ENCODE measurements around the gene CYREN.

Gene CYREN

DNA sequence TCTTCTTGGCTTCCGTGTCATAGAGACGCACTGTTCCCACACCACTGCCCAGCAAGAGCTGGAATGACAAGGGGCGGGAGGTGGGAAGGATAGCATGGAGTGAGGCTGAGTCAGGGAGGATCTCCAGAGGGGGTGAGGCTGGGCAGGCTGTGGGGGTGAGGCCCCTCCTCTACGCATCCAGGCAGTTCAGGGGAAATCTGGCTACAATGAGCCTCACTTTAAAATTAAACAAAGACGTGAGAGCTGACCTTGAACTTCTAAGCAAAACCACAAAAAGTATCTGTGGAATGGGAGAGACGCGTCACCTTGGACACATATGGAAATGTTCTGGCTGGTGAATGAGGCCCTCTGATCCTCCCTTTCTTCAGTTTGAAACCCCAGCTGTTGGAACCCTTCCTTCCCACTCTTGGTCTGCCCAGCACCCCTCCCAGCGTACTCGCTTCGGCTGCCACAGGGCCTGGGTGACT lies 23.1 kb upstream of the CYREN start:
- Histone ChIP-seq H3K9me3 (ENCODE audit: low read depth, low read length) (no peaks in the 10 kb centered on the region), H3K27ac (0 out of 2 replicates have a peak overlapping the region, but pooled peaks have one; percentile 11), H3K9ac (ENCODE audit: insufficient read length) (no peak overlapping the region), H3K36me3 (ENCODE audit: insufficient read depth, low read length) (peaks cover 5% of the 10 kb centered on the region; the same call in 1 of the 2 replicates), H3K4me3 (no peak overlapping the region)
- TF ChIP-seq POLR2AphosphoS5 (IDR thresholded peaks at IDR 0.05; ENCODE audit: borderline replicate concordance, low read depth, low read length) (no peak), FOXP2 (optimal IDR thresholded peaks at IDR 0.05; ENCODE audit: control extremely low read depth, extremely low read length, insufficient read depth) (no peak), EZH2 (IDR thresholded peaks at IDR 0.05) (no peak)
- DNase-seq (ENCODE audit: low read depth, low spot score) = no peak

DNA sequence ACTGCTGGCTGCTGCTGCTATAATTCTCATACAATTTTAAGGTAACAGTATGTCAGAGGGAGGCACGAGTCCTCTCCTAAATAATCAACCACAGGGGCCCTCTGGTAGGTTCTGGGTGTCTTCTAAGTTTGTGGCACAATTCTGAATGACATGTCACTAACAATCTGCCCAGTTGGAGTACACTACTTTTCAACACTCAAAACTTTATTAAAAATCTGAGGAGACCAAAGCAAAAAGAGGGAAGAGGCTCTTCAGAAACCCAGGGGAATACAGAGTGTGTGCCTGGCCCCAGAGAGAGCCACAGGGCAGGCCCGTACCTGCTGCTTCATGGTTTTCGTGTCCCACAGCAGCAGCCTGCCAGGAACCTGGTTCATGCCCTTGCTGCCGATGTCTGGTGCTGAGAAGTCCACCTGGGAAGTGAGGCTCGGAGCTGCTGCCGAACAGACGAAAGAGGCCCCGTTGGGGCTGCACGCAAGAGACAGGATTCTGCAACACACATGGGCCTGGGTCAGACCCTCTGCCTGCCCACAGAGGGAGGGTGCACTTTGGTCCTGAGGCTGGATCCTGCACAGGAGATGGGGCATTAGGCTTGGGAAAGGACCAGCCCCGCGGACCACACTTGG lies 22.5 kb upstream of the CYREN start:
- TF ChIP-seq POLR2AphosphoS5 (IDR thresholded peaks at IDR 0.05; ENCODE audit: borderline replicate concordance, low read depth, low read length) (no peak), FOXP2 (optimal IDR thresholded peaks at IDR 0.05; ENCODE audit: control extremely low read depth, extremely low read length, insufficient read depth) (no peak), EZH2 (IDR thresholded peaks at IDR 0.05) (no peak)
- no peaks in the 10 kb centered on the region for H3K9me3 ChIP-seq (ENCODE audit: low read depth, low read length)
- no peak overlapping the region for H3K4me3 ChIP-seq
- H3K27ac ChIP-seq = no peak overlapping the region
- no peak for DNase-seq (ENCODE audit: low read depth, low spot score)
- H3K36me3 ChIP-seq (ENCODE audit: insufficient read depth, low read length) = peaks cover 9% of the 10 kb centered on the region; the same call in 1 of the 2 replicates
- no peak overlapping the region for H3K9ac ChIP-seq (ENCODE audit: insufficient read length)

DNA sequence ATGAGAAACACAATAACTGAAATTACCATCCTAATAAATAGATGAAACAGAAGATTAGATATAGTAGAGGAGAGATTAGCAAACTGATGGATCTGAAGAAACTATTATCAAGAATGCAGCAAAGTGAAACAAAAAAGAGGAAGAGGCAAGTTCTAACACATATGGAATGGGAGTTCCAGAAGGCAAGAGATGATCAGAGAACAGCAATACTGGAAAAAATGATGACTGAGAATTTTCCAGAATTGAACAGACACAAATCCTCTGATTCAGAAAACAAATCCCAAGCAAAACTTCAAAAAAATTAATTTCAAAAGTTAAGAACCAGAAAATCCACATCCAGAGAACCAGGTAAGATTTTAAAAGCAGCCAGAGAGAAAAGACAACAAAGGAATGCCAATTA lies 20.2 kb upstream of the CYREN start:
- Histone ChIP-seq H3K27ac (peak overlapping the region; percentile 97), H3K9me3 (ENCODE audit: low read depth, low read length) (no peaks in the 10 kb centered on the region), H3K9ac (ENCODE audit: insufficient read length) (peak overlapping the region; percentile 27), H3K4me3 (no peak overlapping the region), H3K36me3 (ENCODE audit: insufficient read depth, low read length) (peaks cover 10% of the 10 kb centered on the region; the same call in 1 of the 2 replicates)
- TF ChIP-seq EZH2 (IDR thresholded peaks at IDR 0.05) (no peak), POLR2AphosphoS5 (IDR thresholded peaks at IDR 0.05; ENCODE audit: borderline replicate concordance, low read depth, low read length) (no peak), FOXP2 (optimal IDR thresholded peaks at IDR 0.05; ENCODE audit: control extremely low read depth, extremely low read length, insufficient read depth) (no peak)
- no peak for DNase-seq (ENCODE audit: low read depth, low spot score)

DNA sequence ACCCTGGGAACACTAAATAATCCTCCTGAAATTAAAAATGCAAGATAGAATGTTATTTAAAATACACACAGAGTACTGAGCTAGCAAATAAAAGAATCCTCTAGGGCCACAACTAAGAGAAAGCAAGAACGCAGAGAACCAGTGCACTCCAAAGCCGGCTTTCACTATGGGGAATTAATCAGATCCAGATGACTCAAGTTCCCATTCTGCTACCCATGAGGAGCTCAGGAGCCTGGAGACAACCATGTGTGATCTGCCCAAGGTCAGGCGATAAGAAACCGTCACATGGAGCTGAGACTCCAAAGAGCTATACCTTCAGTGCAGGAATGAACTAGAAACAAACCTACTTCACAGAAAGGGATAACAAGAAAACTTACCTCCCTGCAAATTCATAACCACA lies 19.5 kb upstream of the CYREN start:
- Histone ChIP-seq H3K9ac (ENCODE audit: insufficient read length) (peak overlapping the region; percentile 27), H3K9me3 (ENCODE audit: low read depth, low read length) (no peaks in the 10 kb centered on the region), H3K36me3 (ENCODE audit: insufficient read depth, low read length) (peaks cover 16% of the 10 kb centered on the region; the same call in 1 of the 2 replicates), H3K4me3 (peak overlapping the region; percentile 71), H3K27ac (peak overlapping the region; percentile 97)
- TF ChIP-seq EZH2 (IDR thresholded peaks at IDR 0.05) = no peak
- no peak for TF ChIP-seq POLR2AphosphoS5 (IDR thresholded peaks at IDR 0.05; ENCODE audit: borderline replicate concordance, low read depth, low read length)
- no peak for TF ChIP-seq FOXP2 (optimal IDR thresholded peaks at IDR 0.05; ENCODE audit: control extremely low read depth, extremely low read length, insufficient read depth)
- DNase-seq (ENCODE audit: low read depth, low spot score) = peak; percentile 75

DNA sequence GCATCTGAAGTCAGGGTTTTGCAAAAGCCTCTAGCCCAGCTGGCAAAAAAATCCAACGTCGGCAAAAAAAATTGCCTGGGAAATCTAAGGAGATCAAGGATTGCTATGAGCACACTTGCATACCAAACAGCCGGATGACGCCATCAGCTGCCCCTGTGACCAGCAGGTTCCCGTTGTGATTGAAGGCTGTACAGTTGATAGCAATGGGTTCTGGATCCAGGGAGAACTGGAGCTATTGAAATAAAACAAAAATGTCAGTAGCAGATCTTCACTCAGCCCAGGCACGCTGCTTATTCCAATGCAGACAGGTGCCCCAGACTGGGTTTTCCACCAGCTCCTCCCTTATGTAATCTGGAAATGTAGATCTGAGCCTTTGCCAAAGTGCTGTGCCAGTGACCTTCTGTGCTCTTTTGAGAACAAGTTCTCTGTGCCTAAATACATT lies 18.7 kb upstream of the CYREN start:
- TF ChIP-seq POLR2AphosphoS5 (IDR thresholded peaks at IDR 0.05; ENCODE audit: borderline replicate concordance, low read depth, low read length) (no peak), EZH2 (IDR thresholded peaks at IDR 0.05) (no peak), FOXP2 (optimal IDR thresholded peaks at IDR 0.05; ENCODE audit: control extremely low read depth, extremely low read length, insufficient read depth) (no peak)
- peak overlapping the region; percentile 71 for H3K4me3 ChIP-seq
- H3K9ac ChIP-seq (ENCODE audit: insufficient read length) = peak overlapping the region; percentile 14
- H3K27ac ChIP-seq = peak overlapping the region; percentile 97
- peaks cover 16% of the 10 kb centered on the region; the same call in 1 of the 2 replicates for H3K36me3 ChIP-seq (ENCODE audit: insufficient read depth, low read length)
- no peak for DNase-seq (ENCODE audit: low read depth, low spot score)
- no peaks in the 10 kb centered on the region for H3K9me3 ChIP-seq (ENCODE audit: low read depth, low read length)

DNA sequence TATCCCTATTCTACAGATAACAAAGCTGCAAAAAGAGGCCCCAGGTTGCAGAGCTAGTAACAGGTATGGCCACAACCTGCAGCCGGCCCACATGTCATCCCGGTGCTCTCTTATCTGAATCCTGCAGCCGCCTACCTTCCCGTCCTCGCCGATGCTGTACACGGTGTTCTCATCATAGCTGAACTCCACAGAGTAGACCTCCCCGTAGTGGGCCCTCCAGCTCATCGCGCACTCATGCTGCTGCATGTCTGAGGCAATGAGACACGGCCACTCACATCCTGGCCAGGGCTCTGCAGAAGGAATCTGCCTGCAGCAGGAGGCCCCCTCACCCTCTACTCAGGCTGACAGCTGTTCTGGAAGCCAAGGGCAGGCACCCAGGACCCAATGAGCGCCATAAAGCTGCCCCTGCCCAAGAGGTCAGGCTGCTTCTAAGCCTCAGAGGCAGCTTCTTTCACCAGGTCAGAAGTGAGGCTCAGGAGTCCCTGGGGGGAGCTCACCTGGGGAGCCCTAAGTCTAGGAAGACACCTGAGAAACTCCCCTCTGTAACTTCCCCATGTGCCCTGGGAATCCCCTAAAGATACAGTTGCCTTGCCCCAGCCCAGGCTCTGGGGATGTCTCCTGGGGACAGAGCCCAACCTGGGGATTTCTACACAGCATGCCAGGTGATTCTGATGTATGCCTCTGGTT lies 17.9 kb upstream of the CYREN start:
- Histone ChIP-seq H3K9ac (ENCODE audit: insufficient read length) (peak overlapping the region; percentile 14), H3K36me3 (ENCODE audit: insufficient read depth, low read length) (peaks cover 16% of the 10 kb centered on the region; the same call in 1 of the 2 replicates), H3K27ac (peak overlapping the region; percentile 97), H3K9me3 (ENCODE audit: low read depth, low read length) (no peaks in the 10 kb centered on the region), H3K4me3 (peak overlapping the region; percentile 71; the same call in 1 of the 2 replicates)
- DNase-seq (ENCODE audit: low read depth, low spot score) = no peak
- no peak for TF ChIP-seq FOXP2 (optimal IDR thresholded peaks at IDR 0.05; ENCODE audit: control extremely low read depth, extremely low read length, insufficient read depth)
- no peak for TF ChIP-seq POLR2AphosphoS5 (IDR thresholded peaks at IDR 0.05; ENCODE audit: borderline replicate concordance, low read depth, low read length)
- TF ChIP-seq EZH2 (IDR thresholded peaks at IDR 0.05) = no peak

DNA sequence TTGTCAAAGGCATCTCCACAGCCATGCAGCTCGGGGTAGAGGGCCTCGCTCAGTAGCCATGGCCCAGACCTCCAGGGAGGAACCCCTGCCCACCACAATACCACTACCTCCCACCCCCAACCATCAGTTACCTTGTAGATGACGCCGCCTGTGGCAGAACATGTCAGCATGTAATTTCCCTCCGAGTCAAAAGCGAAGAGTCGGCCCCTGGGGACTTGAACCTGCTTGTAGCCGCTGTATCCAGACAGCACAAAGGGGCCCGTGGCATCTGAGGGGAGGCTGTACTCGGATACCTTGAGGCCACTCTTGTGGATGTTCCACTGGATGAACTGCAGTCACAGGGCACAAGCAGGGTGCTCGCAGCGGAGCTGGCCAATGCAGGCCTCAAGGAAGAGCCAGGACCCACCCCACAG lies 16.3 kb upstream of the CYREN start:
- Histone ChIP-seq H3K4me3 (no peak overlapping the region), H3K9ac (ENCODE audit: insufficient read length) (no peak overlapping the region), H3K27ac (no peak overlapping the region), H3K9me3 (ENCODE audit: low read depth, low read length) (no peaks in the 10 kb centered on the region), H3K36me3 (ENCODE audit: insufficient read depth, low read length) (peaks cover 16% of the 10 kb centered on the region; the same call in 1 of the 2 replicates)
- DNase-seq (ENCODE audit: low read depth, low spot score) = no peak
- no peak for TF ChIP-seq FOXP2 (optimal IDR thresholded peaks at IDR 0.05; ENCODE audit: control extremely low read depth, extremely low read length, insufficient read depth)
- no peak for TF ChIP-seq EZH2 (IDR thresholded peaks at IDR 0.05)
- TF ChIP-seq POLR2AphosphoS5 (IDR thresholded peaks at IDR 0.05; ENCODE audit: borderline replicate concordance, low read depth, low read length) = no peak

DNA sequence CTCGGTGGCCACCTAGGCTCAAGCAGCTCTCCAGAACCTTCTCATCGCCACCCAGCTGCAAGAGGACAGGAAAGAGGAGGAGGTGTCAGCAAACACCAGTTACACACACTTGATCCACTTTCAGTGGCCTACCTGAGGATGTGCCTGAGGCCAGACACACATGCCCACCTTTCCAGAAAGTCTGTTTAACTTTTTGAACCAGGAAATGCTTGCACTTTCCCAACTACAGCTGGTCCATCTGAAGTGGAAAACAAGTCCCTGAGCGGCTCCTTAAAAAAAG lies 15.7 kb upstream of the CYREN start:
- H3K9me3 ChIP-seq (ENCODE audit: low read depth, low read length) = no peaks in the 10 kb centered on the region
- H3K36me3 ChIP-seq (ENCODE audit: insufficient read depth, low read length) = peaks cover 16% of the 10 kb centered on the region; the same call in 1 of the 2 replicates
- no peak for TF ChIP-seq POLR2AphosphoS5 (IDR thresholded peaks at IDR 0.05; ENCODE audit: borderline replicate concordance, low read depth, low read length)
- DNase-seq (ENCODE audit: low read depth, low spot score) = no peak
- no peak overlapping the region for H3K9ac ChIP-seq (ENCODE audit: insufficient read length)
- H3K27ac ChIP-seq = no peak overlapping the region
- no peak overlapping the region for H3K4me3 ChIP-seq
